ENCODE data around the gene ETNK1.

DNA sequence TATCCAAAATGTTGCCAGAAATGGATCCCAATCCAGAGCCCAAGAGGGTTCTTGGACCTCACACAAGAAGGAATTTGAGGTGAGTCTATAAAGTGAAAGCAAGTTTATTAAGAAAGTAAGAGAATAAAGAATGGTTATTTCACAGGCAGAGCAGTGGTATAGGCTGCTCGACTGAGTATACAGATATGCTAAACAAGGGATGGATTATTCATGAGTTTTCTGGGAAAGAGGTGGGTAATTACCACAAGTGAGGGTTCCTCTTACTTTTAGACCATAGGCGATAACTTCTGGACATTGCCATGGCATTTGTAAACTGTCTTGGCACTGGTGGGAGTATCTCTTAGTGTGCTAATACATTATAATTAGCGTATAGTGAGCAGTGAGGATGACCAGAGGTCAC lies 73.6 kb downstream of the ETNK1 start:
- no peak for TF ChIP-seq BHLHE40 (IDR thresholded peaks at IDR 0.05; ENCODE audit: low read depth, low read length)
- TF ChIP-seq, protein P1, sequence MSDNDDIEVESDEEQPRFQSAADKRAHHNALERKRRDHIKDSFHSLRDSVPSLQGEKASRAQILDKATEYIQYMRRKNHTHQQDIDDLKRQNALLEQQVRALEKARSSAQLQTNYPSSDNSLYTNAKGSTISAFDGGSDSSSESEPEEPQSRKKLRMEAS (IDR thresholded peaks at IDR 0.05) = no peak
- TF ChIP-seq, protein P2, sequence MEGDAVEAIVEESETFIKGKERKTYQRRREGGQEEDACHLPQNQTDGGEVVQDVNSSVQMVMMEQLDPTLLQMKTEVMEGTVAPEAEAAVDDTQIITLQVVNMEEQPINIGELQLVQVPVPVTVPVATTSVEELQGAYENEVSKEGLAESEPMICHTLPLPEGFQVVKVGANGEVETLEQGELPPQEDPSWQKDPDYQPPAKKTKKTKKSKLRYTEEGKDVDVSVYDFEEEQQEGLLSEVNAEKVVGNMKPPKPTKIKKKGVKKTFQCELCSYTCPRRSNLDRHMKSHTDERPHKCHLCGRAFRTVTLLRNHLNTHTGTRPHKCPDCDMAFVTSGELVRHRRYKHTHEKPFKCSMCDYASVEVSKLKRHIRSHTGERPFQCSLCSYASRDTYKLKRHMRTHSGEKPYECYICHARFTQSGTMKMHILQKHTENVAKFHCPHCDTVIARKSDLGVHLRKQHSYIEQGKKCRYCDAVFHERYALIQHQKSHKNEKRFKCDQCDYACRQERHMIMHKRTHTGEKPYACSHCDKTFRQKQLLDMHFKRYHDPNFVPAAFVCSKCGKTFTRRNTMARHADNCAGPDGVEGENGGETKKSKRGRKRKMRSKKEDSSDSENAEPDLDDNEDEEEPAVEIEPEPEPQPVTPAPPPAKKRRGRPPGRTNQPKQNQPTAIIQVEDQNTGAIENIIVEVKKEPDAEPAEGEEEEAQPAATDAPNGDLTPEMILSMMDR (IDR thresholded peaks at IDR 0.05) = no peak
